Measurements from ENCODE around the gene DHTKD1.
"Not testable (repeated sequence)": the region's sequence is repeated elsewhere in the genome, so short reads cannot be mapped to it uniquely, and the experiment has no call there.

The DHTKD1 gene

GRCh38 chr10:12081470-12081869 lies 12.7 kb downstream of the DHTKD1 start:
- DNase-seq (ENCODE audit: extremely low spot score) = no peak
- no peak for TF ChIP-seq CTCF (IDR thresholded peaks at IDR 0.05; ENCODE audit: control extremely low read depth, extremely low read depth, low read depth, missing control alignments)
- POLR2A ChIA-PET = no interaction called here
- CTCF ChIA-PET = no interaction called here

- no peak for TF ChIP-seq CTCF (IDR thresholded peaks at IDR 0.05; ENCODE audit: control extremely low read depth, extremely low read depth, low read depth, missing control alignments)
- ChIA-PET CTCF (interaction anchor here (1.2 kb wide), 1 partner anchor 96 kb away, joined by 3 read pairs; no protein-coding TSS in a partner anchor), POLR2A (no interaction called here)
- no peak for DNase-seq (ENCODE audit: extremely low spot score)
Measured at GRCh38 chr10:12081879-12082557, 13.3 kb downstream of the DHTKD1 start.

- ChIA-PET POLR2A (interaction anchor here (0.6 kb wide), 1 partner anchor 14 kb away, joined by 3 read pairs; no protein-coding TSS in a partner anchor), CTCF (interaction anchor here (2.1 kb wide), 1 partner anchor 10 kb away, joined by 7 read pairs; no protein-coding TSS in a partner anchor)
- TF ChIP-seq CTCF (IDR thresholded peaks at IDR 0.05; ENCODE audit: control extremely low read depth, extremely low read depth, low read depth, missing control alignments) = no peak
- DNase-seq (ENCODE audit: extremely low spot score) = no peak
Measured at GRCh38 chr10:12088919-12089318, 20.2 kb downstream of the DHTKD1 start.

DNA sequence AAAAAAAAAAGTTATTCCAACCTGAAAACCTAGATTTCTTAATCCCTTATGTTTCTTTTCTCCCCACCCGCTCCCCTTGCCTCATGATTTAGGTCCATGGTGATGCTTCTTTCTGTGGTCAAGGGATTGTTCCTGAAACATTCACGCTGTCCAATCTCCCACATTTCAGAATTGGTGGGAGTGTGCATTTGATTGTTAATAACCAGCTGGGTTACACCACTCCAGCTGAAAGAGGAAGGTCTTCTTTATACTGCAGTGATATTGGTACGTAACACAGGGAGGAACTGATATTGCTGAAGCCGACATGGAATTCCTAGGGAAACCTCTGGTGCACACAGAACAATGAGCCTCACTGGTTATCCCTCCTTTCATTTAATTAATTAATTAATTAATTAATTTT lies 22.7 kb downstream of the DHTKD1 start:
- DNase-seq (ENCODE audit: extremely low spot score) = no peak
- CTCF ChIA-PET = no interaction called here
- TF ChIP-seq CTCF (IDR thresholded peaks at IDR 0.05; ENCODE audit: control extremely low read depth, extremely low read depth, low read depth, missing control alignments) = no peak
- POLR2A ChIA-PET = no interaction called here

- POLR2A ChIA-PET, CTCF ChIA-PET: not testable (repeated sequence)
Measured at GRCh38 chr10:12097361-12097760, 28.6 kb downstream of the DHTKD1 start.

DNA sequence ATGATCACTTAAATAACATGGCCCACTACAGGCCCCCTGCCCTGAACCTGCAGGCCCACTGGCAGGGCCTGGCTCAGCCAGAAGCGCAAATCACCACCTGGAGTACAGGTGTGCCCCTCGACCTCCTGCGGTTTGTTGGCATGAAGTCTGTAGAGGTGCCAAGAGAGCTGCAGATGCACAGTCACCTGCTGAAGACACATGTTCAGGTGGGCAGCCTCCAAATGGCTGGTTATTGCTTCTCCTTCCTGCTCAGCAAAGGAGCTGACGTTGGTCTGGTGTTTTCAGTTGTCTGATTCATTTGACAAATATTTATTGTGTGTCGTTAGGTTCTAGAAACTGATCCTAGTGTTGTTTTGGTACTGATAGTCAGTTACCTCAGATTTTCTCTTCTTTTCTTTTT lies 29.0 kb downstream of the DHTKD1 start:
- CTCF ChIA-PET = no interaction called here
- no peak for DNase-seq (ENCODE audit: extremely low spot score)
- no peak for TF ChIP-seq CTCF (IDR thresholded peaks at IDR 0.05; ENCODE audit: control extremely low read depth, extremely low read depth, low read depth, missing control alignments)
- POLR2A ChIA-PET = no interaction called here

More at GRCh38 chr10:12097361-12097760, 28.6 kb downstream of the DHTKD1 start:
- not testable (repeated sequence) for DNase-seq (ENCODE audit: extremely low spot score)

DNA sequence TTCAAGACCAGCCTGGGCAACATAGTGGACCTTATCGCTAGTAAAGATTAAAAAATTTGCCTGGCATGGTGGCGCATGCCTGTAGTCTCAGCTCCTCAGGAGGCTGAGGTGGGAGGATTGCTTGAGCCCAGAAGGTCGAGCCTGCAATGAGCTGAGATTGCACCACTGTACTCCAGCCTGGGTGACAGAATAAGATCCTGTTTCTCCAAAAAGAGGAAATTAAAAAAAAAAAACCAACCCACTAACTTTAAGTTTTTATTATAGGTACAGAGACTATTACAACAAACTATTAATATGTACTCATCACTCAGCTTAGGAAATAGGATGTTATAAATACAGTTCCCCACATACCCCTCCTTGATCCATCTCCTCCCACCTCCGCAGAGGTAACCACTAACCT lies 30.2 kb downstream of the DHTKD1 start:
- DNase-seq (ENCODE audit: extremely low spot score) = no peak
- CTCF ChIA-PET = no interaction called here
- POLR2A ChIA-PET = interaction anchor here (0.7 kb wide), 1 partner anchor 19 kb away, joined by 5 read pairs; no protein-coding TSS in a partner anchor
- TF ChIP-seq CTCF (IDR thresholded peaks at IDR 0.05; ENCODE audit: control extremely low read depth, extremely low read depth, low read depth, missing control alignments) = no peak
